H1 (cell line): ENCODE measurements around the gene SND1. TPM values are rescaled to one million over a fixed set of nuclear protein-coding genes. Genes with fewer than 3 reads are reported as not detected.

Source experiments
- EP300 ChIP-seq, 2 experiments: IDR thresholded peaks; 1 replicate in 1 of 2; 2 replicates in 1 of 2; pipeline ENCODE4 v1.6.1; 2011 to 2012; ENCODE audit warnings: low read depth in 2 of 2, low read length in 2 of 2, mild to moderate bottlenecking in 2 of 2, borderline replicate concordance in 1 of 2, inconsistent platforms in 1 of 2, moderate library complexity in 1 of 2
- MAFK ChIP-seq: IDR thresholded peaks from 2 replicates; pipeline ENCODE4 v1.6.1; 2012; ENCODE audit warnings: low read depth, mild to moderate bottlenecking, improper control_type of control experiment, low read length
- polyA plus RNA-seq, 7 experiments: library from polyadenylated mRNA; depleted of rRNA in 3 of 7; stranded (reverse) in 5 of 7; unstranded in 2 of 7; fragments of >200 nt in 5 of 7; fragments of 200-250 nt in 2 of 7; gene quantifications; 1 replicate in 5 of 7; 2 replicates in 1 of 7; 4 replicates in 1 of 7; pipeline versions ENCODE4 v1.2.1 to v1.2.3, GENCODE V29; 2011 to 2013; ENCODE audit warnings: missing spikeins in 2 of 7, mixed read lengths in 2 of 7
- total RNA-seq: library from RNA; stranded (reverse); fragmentation: NEBNext Ultra II Directional; extraction: Animal tissue kit (Norgen Biotek cat#: 25700); gene quantifications from 2 replicates; pipeline ENCODE4 v1.2.1, GENCODE V29; 2021

The SND1 gene
- total and polyA plus RNA-seq, 2 of the 8 experiments (the other 6 are each of a cell fraction or from before 2014, with no cell fraction given): 122 to 290 TPM

GRCh38 chr7:127793582-127793981 lies 141.6 kb downstream of the SND1 start (continued):
- TF ChIP-seq MAFK (no peak), EP300 (IDR thresholded peaks at IDR 0.05; ENCODE audit: borderline replicate concordance in 1 of 2, low read depth in 2 of 2, low read length in 2 of 2) (no peak)
